ENCODE data around the gene OR5L2.
"Not testable (repeated sequence)": the region's sequence is repeated elsewhere in the genome, so short reads cannot be mapped to it uniquely, and the experiment has no call there.

Gene OR5L2

DNA sequence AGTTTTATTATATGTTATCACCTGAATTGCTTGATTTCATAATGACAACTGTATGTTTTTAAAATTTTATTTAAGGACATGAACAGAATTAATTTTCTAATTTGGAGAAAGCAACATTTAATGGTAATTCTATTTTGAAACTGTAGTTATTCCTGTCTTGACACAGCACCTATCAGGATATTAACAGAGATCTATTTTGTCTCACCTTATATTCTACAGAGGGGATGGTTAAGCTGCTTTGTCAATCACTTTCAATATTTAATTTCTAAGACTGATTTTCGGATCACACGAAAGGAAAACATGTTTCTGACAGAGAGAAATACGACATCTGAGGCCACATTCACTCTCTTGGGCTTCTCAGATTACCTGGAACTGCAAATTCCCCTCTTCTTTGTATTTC, 11.4 kb downstream of the OR5L2 start, which contains the start of gene OR5D16:
OR5D16 (plus strand) TSS at position 301 of the 400 bp plus-strand sequence; CDS start at position 301, 0 bp downstream.
- no peak for DNase-seq (ENCODE audit: low read depth)
- H3K4me3 ChIP-seq (ENCODE audit: control insufficient read depth, low read depth, low read length), result no peak within 1 kb of the TSS
- TF ChIP-seq, protein P1, sequence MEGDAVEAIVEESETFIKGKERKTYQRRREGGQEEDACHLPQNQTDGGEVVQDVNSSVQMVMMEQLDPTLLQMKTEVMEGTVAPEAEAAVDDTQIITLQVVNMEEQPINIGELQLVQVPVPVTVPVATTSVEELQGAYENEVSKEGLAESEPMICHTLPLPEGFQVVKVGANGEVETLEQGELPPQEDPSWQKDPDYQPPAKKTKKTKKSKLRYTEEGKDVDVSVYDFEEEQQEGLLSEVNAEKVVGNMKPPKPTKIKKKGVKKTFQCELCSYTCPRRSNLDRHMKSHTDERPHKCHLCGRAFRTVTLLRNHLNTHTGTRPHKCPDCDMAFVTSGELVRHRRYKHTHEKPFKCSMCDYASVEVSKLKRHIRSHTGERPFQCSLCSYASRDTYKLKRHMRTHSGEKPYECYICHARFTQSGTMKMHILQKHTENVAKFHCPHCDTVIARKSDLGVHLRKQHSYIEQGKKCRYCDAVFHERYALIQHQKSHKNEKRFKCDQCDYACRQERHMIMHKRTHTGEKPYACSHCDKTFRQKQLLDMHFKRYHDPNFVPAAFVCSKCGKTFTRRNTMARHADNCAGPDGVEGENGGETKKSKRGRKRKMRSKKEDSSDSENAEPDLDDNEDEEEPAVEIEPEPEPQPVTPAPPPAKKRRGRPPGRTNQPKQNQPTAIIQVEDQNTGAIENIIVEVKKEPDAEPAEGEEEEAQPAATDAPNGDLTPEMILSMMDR (IDR thresholded peaks at IDR 0.05; ENCODE audit: control insufficient read depth, insufficient read depth, low read depth, low read length, missing control alignments), result no peak

- no peak for DNase-seq (ENCODE audit: low read depth)
- TF ChIP-seq, protein P1 (IDR thresholded peaks at IDR 0.05; ENCODE audit: control insufficient read depth, insufficient read depth, low read depth, low read length, missing control alignments), result no peak
- no peak overlapping the region for H3K4me3 ChIP-seq (ENCODE audit: control insufficient read depth, low read depth, low read length)
Measured at GRCh38 chr11:55847453-55847852, 20.4 kb downstream of the OR5L2 start.

DNA sequence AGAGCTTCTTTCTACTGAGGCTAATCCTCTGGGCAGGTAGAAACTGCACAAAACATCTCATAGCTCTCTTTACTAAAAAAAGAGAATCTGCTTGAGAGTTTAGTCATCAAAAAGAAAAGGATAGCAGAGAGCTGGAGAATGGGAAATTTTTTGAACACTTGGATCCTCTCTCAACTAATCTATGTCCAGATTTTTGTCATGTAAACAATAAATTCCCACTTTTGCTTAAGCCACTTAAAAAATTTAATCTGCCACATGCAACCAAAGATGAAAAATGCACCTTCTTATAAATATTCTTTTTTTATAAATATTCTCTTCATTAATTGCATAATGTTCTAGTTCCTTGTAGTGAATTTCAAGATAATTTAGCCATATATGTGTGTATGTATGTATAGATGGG, 22.0 kb downstream of the OR5L2 start:
- H3K4me3 ChIP-seq (ENCODE audit: control insufficient read depth, low read depth, low read length), result no peak overlapping the region
- TF ChIP-seq, protein P1 (IDR thresholded peaks at IDR 0.05; ENCODE audit: control insufficient read depth, insufficient read depth, low read depth, low read length, missing control alignments), result no peak
- no peak for DNase-seq (ENCODE audit: low read depth)

- DNase-seq (ENCODE audit: low read depth), result no peak
- H3K4me3 ChIP-seq (ENCODE audit: control insufficient read depth, low read depth, low read length), result no peak overlapping the region
- TF ChIP-seq, protein P1 (IDR thresholded peaks at IDR 0.05; ENCODE audit: control insufficient read depth, insufficient read depth, low read depth, low read length, missing control alignments), result no peak
Measured at GRCh38 chr11:55852141-55852540, 25.1 kb downstream of the OR5L2 start.

DNA sequence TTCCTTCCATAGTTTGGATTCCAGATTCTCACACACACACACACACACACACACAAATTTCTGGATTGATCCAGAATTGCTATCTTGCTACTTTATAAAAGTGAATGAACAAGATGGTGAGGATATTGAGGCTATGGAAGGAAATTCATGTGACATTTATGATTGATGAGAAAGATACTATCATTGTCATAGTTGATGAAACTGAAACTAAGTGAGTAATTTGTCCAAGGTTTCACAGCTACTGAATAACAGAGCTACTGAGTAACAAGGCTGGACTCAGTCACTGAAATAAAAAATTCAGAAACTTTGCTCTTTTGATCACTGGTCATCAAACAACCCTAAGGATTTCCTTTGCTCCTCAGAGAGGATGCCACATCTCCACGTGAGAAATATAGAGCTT, 27.7 kb downstream of the OR5L2 start:
- TF ChIP-seq, protein P1 (IDR thresholded peaks at IDR 0.05; ENCODE audit: control insufficient read depth, insufficient read depth, low read depth, low read length, missing control alignments), result no peak
- H3K4me3 ChIP-seq (ENCODE audit: control insufficient read depth, low read depth, low read length), result no peak overlapping the region
- no peak for DNase-seq (ENCODE audit: low read depth)

DNA sequence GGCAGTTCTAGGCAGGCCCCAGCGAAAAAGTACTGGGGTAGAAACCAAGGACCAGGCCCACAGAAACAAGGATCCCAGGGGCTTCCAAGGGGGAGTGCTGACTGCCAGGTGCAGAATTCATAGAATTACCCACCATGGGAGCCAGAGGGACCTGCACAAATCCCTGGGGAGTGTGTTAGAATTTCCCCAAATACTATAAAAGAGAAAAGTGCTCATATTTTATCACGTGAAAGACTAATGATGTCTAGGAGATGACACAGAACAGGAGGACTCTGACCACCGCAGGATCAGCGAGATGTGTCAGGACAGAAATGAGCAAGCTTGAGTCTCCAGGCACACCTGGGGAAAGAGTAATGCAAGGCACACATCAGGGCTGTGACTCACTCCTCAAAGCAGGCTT, 40.3 kb downstream of the OR5L2 start:
- not testable (repeated sequence) for DNase-seq (ENCODE audit: low read depth); H3K4me3 ChIP-seq (ENCODE audit: control insufficient read depth, low read depth, low read length)

- not testable (repeated sequence) for H3K4me3 ChIP-seq (ENCODE audit: control insufficient read depth, low read depth, low read length); DNase-seq (ENCODE audit: low read depth)
Measured at GRCh38 chr11:55872731-55873130, 45.7 kb downstream of the OR5L2 start.

DNA sequence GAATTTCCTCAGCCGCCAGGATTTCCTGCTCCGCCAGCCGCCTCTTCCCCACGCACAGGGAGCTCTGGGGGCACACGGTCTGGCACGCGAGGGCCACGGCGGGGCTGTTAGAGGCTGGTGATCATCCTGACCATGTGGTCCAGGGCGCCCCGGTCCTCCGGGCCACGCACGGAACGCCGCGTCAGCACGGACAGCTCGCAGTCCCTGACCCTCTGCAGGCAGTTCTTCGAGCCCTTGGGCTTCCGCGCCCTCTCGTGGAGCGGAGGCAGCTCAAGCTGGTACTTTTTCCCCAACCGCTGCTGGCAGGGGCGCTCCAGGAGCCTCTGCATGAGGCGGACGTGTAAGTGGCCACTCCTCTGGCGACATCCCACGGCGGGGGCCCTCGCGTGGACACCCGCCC, 46.1 kb downstream of the OR5L2 start:
- not testable (repeated sequence) for DNase-seq (ENCODE audit: low read depth)

More for the DNA sequence above, 46.1 kb downstream of the OR5L2 start:
- H3K4me3 ChIP-seq (ENCODE audit: control insufficient read depth, low read depth, low read length), result not testable (repeated sequence)

Measured in AG09309 (cell line).